H54 (cell line): ENCODE measurements around the gene LYPD5.
A peak's percentile ranks its signal among the peaks of the same experiment; 100 is the strongest.
"Not testable (repeated sequence)": the region's sequence is repeated elsewhere in the genome, so short reads cannot be mapped to it uniquely, and the experiment has no call there.

Source experiments
- DNase-seq: peaks from one replicate; pipeline ENCODE4 v3.0.0; 2011; ENCODE audit warnings: low spot score, mixed read lengths; ENCODE audit not compliant: insufficient read length
- FAIRE-seq: peaks from 3 replicates; lab custom pipeline; 2011; peaks lifted over from hg19 to GRCh38; lab: Jason Lieb, UNC
- POLR2A ChIP-seq: IDR thresholded peaks from 2 replicates; pipeline ENCODE4 v1.6.1; 2011; ENCODE audit warnings: low read depth, mild to moderate bottlenecking, low read length

LYPD5 gene

GRCh38 chr19:43814663-43815352, 12.6 kb upstream of the LYPD5 start:
- TF ChIP-seq POLR2A, result no peak
- DNase-seq (no peak), FAIRE-seq (no peak)

GRCh38 chr19:43812688-43813087, 10.4 kb upstream of the LYPD5 start:
- FAIRE-seq, result no peak
- DNase-seq, result no peak
- TF ChIP-seq POLR2A, result no peak

GRCh38 chr19:43812259-43812658, 10.0 kb upstream of the LYPD5 start:
- no peak for TF ChIP-seq POLR2A
- DNase-seq, result no peak
- no peak for FAIRE-seq

- no peak for TF ChIP-seq POLR2A
- no peak for FAIRE-seq
- no peak for DNase-seq
Observed at GRCh38 chr19:43811837-43812236, 9.6 kb upstream of the LYPD5 start.

GRCh38 chr19:43809762-43810696, 7.8 kb upstream of the LYPD5 start:
- peak; percentile 60 for FAIRE-seq
- DNase-seq, result no peak
- TF ChIP-seq POLR2A, result no peak

- no peak for TF ChIP-seq POLR2A
- FAIRE-seq (no peak), DNase-seq (no peak)
Observed at GRCh38 chr19:43807651-43808050, 5.4 kb upstream of the LYPD5 start.

GRCh38 chr19:43806848-43807247, 4.6 kb upstream of the LYPD5 start:
- no peak for TF ChIP-seq POLR2A
- FAIRE-seq, result no peak

GRCh38 chr19:43806401-43806800, 4.2 kb upstream of the LYPD5 start:
- not testable (repeated sequence) for FAIRE-seq, DNase-seq

More at GRCh38 chr19:43806848-43807247, 4.6 kb upstream of the LYPD5 start:
- DNase-seq, result no peak

- no peak for FAIRE-seq
- no peak for DNase-seq
- no peak for TF ChIP-seq POLR2A
Observed at GRCh38 chr19:43804432-43804831, 2.2 kb upstream of the LYPD5 start.

GRCh38 chr19:43799502-43800142, 2.6 kb downstream of the LYPD5 start:
- FAIRE-seq, result no peak
- TF ChIP-seq POLR2A, result no peak
- no peak for DNase-seq

- TF ChIP-seq POLR2A, result no peak
- FAIRE-seq (no peak), DNase-seq (no peak)
Observed at GRCh38 chr19:43798546-43799409, 3.5 kb downstream of the LYPD5 start.

GRCh38 chr19:43798026-43798545, 4.2 kb downstream of the LYPD5 start:
- FAIRE-seq (no peak), DNase-seq (no peak)
- TF ChIP-seq POLR2A, result no peak

- FAIRE-seq (no peak), DNase-seq (no peak)
- TF ChIP-seq POLR2A, result no peak
Observed at GRCh38 chr19:43797556-43797955, 4.7 kb downstream of the LYPD5 start.
